ENCODE measurements around the gene THUMPD3.
A peak's percentile ranks its signal among the peaks of the same experiment; 100 is the strongest.

THUMPD3 gene

GRCh38 chr3:9422712-9423424, 60.0 kb downstream of the THUMPD3 start:
- Histone ChIP-seq H3K36me3 (ENCODE audit: control insufficient read depth, insufficient read depth, low read length) (peaks cover 35% of the 10 kb centered on the region), H3K4me3 (ENCODE audit: extremely low read depth, insufficient read depth, low read length, poor library complexity, severe bottlenecking) (no peak overlapping the region)
- 100% methylated on average over 1 of the region's 5 CpGs; no CpG with 5 or more reads in 1 of the 2 experiments for whole genome bisulfite sequencing, 2 experiments (ENCODE audit: insufficient coverage in 2 of 2)

GRCh38 chr3:9428411-9428810, 65.6 kb downstream of the THUMPD3 start:
- Histone ChIP-seq H3K4me3 (ENCODE audit: extremely low read depth, insufficient read depth, low read length, poor library complexity, severe bottlenecking) (no peak overlapping the region), H3K27ac (ENCODE audit: low read depth, low read length, severe bottlenecking) (no peak overlapping the region), H3K9me3 (ENCODE audit: control insufficient read depth, low read length) (no peaks in the 10 kb centered on the region), H3K36me3 (ENCODE audit: control insufficient read depth, insufficient read depth, low read length) (peaks cover 86% of the 10 kb centered on the region), H3K4me1 (ENCODE audit: control insufficient read depth, insufficient read depth, low read length, poor library complexity, severe bottlenecking) (no peaks in the 10 kb centered on the region)

More at GRCh38 chr3:9422712-9423424, 60.0 kb downstream of the THUMPD3 start:
- no peaks in the 10 kb centered on the region for H3K9me3 ChIP-seq (ENCODE audit: control insufficient read depth, low read length)
- peak overlapping the region; percentile 96 for H3K27ac ChIP-seq (ENCODE audit: low read depth, low read length, severe bottlenecking)
- peaks cover 16% of the 10 kb centered on the region for H3K4me1 ChIP-seq (ENCODE audit: control insufficient read depth, insufficient read depth, low read length, poor library complexity, severe bottlenecking)

- peaks cover 96% of the 10 kb centered on the region for H3K36me3 ChIP-seq (ENCODE audit: control insufficient read depth, insufficient read depth, low read length)
- no peaks in the 10 kb centered on the region for H3K9me3 ChIP-seq (ENCODE audit: control insufficient read depth, low read length)
- no peak overlapping the region for H3K4me3 ChIP-seq (ENCODE audit: extremely low read depth, insufficient read depth, low read length, poor library complexity, severe bottlenecking)
- no peaks in the 10 kb centered on the region for H3K4me1 ChIP-seq (ENCODE audit: control insufficient read depth, insufficient read depth, low read length, poor library complexity, severe bottlenecking)
- 89 to 100% methylated on average over 1 to 2 of the region's 3 CpGs for WGBS, 2 experiments (ENCODE audit: insufficient coverage in 2 of 2)
- H3K27ac ChIP-seq (ENCODE audit: low read depth, low read length, severe bottlenecking) = no peak overlapping the region
Measured at GRCh38 chr3:9430733-9431132, 67.9 kb downstream of the THUMPD3 start.

- H3K4me1 ChIP-seq (ENCODE audit: control insufficient read depth, insufficient read depth, low read length, poor library complexity, severe bottlenecking) = peaks cover 4% of the 10 kb centered on the region
- no peak overlapping the region for H3K27ac ChIP-seq (ENCODE audit: low read depth, low read length, severe bottlenecking)
- H3K4me3 ChIP-seq (ENCODE audit: extremely low read depth, insufficient read depth, low read length, poor library complexity, severe bottlenecking) = no peak overlapping the region
- 95 to 96% methylated on average over 9 to 14 of the region's 15 CpGs for WGBS, 2 experiments (ENCODE audit: insufficient coverage in 2 of 2)
- no peaks in the 10 kb centered on the region for H3K9me3 ChIP-seq (ENCODE audit: control insufficient read depth, low read length)
- H3K36me3 ChIP-seq (ENCODE audit: control insufficient read depth, insufficient read depth, low read length) = peaks cover 97% of the 10 kb centered on the region
Measured at GRCh38 chr3:9433627-9434521, 71.0 kb downstream of the THUMPD3 start.

- Histone ChIP-seq H3K9me3 (ENCODE audit: control insufficient read depth, low read length) (no peaks in the 10 kb centered on the region), H3K27ac (ENCODE audit: low read depth, low read length, severe bottlenecking) (no peak overlapping the region), H3K4me3 (ENCODE audit: extremely low read depth, insufficient read depth, low read length, poor library complexity, severe bottlenecking) (no peak overlapping the region), H3K36me3 (ENCODE audit: control insufficient read depth, insufficient read depth, low read length) (peaks cover 89% of the 10 kb centered on the region), H3K4me1 (ENCODE audit: control insufficient read depth, insufficient read depth, low read length, poor library complexity, severe bottlenecking) (peaks cover 8% of the 10 kb centered on the region)
- 88 to 89% methylated on average over 2 to 3 of the region's 3 CpGs for WGBS, 2 experiments (ENCODE audit: insufficient coverage in 2 of 2)
Measured at GRCh38 chr3:9435316-9435715, 72.5 kb downstream of the THUMPD3 start.
